ENCODE results near the gene SHISA6.

SHISA6 gene

DNA sequence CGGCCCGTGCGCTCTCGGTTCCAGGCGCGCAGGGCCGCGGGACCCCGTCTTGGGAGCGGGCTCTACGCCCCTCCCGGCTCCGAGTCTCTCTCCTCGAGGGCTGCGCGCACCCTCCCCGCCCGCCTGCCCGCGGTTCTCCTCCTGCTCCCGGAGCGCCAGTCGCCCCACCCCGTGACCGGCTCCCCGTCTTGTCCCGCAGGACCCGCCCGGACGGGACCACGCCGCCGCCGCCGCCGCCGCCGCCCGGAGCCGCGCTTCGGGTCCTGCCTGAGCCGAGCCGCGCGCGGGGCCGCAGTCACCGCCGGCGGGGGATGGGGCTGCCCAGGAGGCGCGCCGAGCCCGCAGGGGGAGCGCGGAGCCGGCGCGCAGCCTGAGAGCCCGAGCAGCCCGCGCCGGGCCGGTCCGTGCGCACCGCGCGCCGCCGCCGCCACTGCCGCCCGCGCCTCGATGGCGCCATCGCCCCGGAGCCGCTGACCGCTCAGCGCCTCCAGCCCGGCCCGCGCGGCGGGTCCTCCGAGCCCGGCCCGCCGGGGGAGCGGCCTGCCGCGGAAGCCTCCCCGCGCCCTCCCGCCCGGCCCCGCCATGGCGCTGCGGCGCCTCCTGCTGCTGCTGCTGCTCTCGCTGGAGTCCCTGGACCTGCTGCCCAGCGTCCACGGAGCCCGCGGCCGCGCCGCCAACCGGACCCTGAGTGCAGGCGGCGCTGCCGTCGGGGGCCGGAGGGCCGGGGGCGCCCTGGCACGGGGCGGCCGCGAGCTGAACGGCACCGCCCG is at the start of gene SHISA6:
SHISA6 (plus strand) TSS at position 373 of the 770 bp plus-strand sequence.
- no peaks in the 10 kb centered on the region for H3K9me3 ChIP-seq (ENCODE audit: severe bottlenecking)
- ATAC-seq (ENCODE audit: low read depth) (no peak), DNase-seq (ENCODE audit: low spot score) (no peak)
- no peak for TF ChIP-seq CTCF (IDR thresholded peaks at IDR 0.05; ENCODE audit: poor library complexity, severe bottlenecking)
- H3K27me3 ChIP-seq (ENCODE audit: insufficient read depth, poor library complexity, severe bottlenecking), result peaks cover 29% of the 10 kb centered on the region
- no peaks in the 10 kb centered on the region for H3K4me1 ChIP-seq (ENCODE audit: insufficient read depth, poor library complexity, severe bottlenecking)
- H3K27ac ChIP-seq (ENCODE audit: poor library complexity, severe bottlenecking), result no peak within 1 kb of the TSS
- no peak within 1 kb of the TSS for H3K4me3 ChIP-seq (ENCODE audit: severe bottlenecking)
- no peaks in the 10 kb centered on the region for H3K36me3 ChIP-seq (ENCODE audit: low read depth)

DNA sequence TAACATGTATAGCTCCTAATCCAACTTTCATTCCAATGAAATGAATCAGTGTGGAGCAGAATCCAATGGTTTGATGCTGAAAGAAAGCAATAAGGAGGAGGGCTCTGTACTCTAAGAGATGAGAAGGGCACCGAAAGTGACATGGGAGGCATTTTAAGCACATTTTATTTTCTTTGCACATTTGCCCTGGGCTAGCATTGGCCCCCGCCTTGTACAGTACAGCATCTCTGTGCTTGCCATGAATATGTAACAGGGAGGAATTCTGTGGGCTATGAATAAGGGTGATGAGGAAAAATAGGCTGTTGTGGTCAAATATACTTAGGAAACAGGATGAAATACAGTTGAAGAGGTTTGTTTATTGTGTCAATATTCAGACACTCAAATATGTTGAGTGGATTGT is 45.2 kb upstream of the SHISA6 start:
- DNase-seq (ENCODE audit: low spot score), result no peak
- H3K9me3 ChIP-seq (ENCODE audit: severe bottlenecking), result no peaks in the 10 kb centered on the region
- no peak overlapping the region for H3K4me3 ChIP-seq (ENCODE audit: severe bottlenecking)
- no peaks in the 10 kb centered on the region for H3K27me3 ChIP-seq (ENCODE audit: insufficient read depth, poor library complexity, severe bottlenecking)
- no peaks in the 10 kb centered on the region for H3K4me1 ChIP-seq (ENCODE audit: insufficient read depth, poor library complexity, severe bottlenecking)
- TF ChIP-seq CTCF (IDR thresholded peaks at IDR 0.05; ENCODE audit: poor library complexity, severe bottlenecking), result no peak
- ATAC-seq (ENCODE audit: low read depth), result no peak
- H3K27ac ChIP-seq (ENCODE audit: poor library complexity, severe bottlenecking), result no peak overlapping the region
- H3K36me3 ChIP-seq (ENCODE audit: low read depth), result no peaks in the 10 kb centered on the region

GRCh38 chr17:11204991-11205390 is 36.0 kb upstream of the SHISA6 start:
- DNase-seq (ENCODE audit: low spot score), result no peak
- H3K36me3 ChIP-seq (ENCODE audit: low read depth), result no peaks in the 10 kb centered on the region
- ATAC-seq (ENCODE audit: low read depth), result no peak
- H3K27me3 ChIP-seq (ENCODE audit: insufficient read depth, poor library complexity, severe bottlenecking), result no peaks in the 10 kb centered on the region
- no peak for TF ChIP-seq CTCF (IDR thresholded peaks at IDR 0.05; ENCODE audit: poor library complexity, severe bottlenecking)
- H3K4me1 ChIP-seq (ENCODE audit: insufficient read depth, poor library complexity, severe bottlenecking), result no peaks in the 10 kb centered on the region
- no peak overlapping the region for H3K27ac ChIP-seq (ENCODE audit: poor library complexity, severe bottlenecking)
- no peaks in the 10 kb centered on the region for H3K9me3 ChIP-seq (ENCODE audit: severe bottlenecking)
- no peak overlapping the region for H3K4me3 ChIP-seq (ENCODE audit: severe bottlenecking)

DNA sequence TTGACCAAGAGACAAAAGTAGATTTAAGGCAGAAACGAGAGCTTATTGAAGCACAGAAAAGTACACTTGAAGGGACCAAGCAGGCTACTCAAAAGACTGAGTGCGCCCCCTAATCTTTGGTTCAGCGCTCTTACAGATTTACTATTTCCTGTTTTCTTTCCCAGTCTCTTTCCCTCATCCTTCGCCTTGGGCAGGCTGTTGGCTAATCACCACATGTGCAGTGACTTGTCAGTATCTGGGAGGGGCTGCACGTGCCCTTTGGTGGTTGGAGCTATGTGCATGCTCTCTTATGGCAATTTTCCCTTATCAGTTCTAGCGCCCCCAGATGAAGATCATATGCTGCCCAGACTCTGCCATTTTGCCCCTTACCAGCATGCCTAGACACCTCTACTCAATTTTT is 35.4 kb upstream of the SHISA6 start:
- ATAC-seq (ENCODE audit: low read depth) (no peak), DNase-seq (ENCODE audit: low spot score) (no peak)
- H3K4me1 ChIP-seq (ENCODE audit: insufficient read depth, poor library complexity, severe bottlenecking), result no peaks in the 10 kb centered on the region
- H3K4me3 ChIP-seq (ENCODE audit: severe bottlenecking), result no peak overlapping the region
- H3K36me3 ChIP-seq (ENCODE audit: low read depth), result no peaks in the 10 kb centered on the region
- TF ChIP-seq CTCF (IDR thresholded peaks at IDR 0.05; ENCODE audit: poor library complexity, severe bottlenecking), result no peak
- no peaks in the 10 kb centered on the region for H3K27me3 ChIP-seq (ENCODE audit: insufficient read depth, poor library complexity, severe bottlenecking)
- no peaks in the 10 kb centered on the region for H3K9me3 ChIP-seq (ENCODE audit: severe bottlenecking)
- no peak overlapping the region for H3K27ac ChIP-seq (ENCODE audit: poor library complexity, severe bottlenecking)

- ATAC-seq (ENCODE audit: low read depth) (no peak), DNase-seq (ENCODE audit: low spot score) (no peak)
- TF ChIP-seq CTCF (IDR thresholded peaks at IDR 0.05; ENCODE audit: poor library complexity, severe bottlenecking), result no peak
- H3K36me3 ChIP-seq (ENCODE audit: low read depth), result no peaks in the 10 kb centered on the region
- no peak overlapping the region for H3K27ac ChIP-seq (ENCODE audit: poor library complexity, severe bottlenecking)
- H3K4me3 ChIP-seq (ENCODE audit: severe bottlenecking), result no peak overlapping the region
- H3K9me3 ChIP-seq (ENCODE audit: severe bottlenecking), result no peaks in the 10 kb centered on the region
- H3K4me1 ChIP-seq (ENCODE audit: insufficient read depth, poor library complexity, severe bottlenecking), result no peaks in the 10 kb centered on the region
- no peaks in the 10 kb centered on the region for H3K27me3 ChIP-seq (ENCODE audit: insufficient read depth, poor library complexity, severe bottlenecking)
Measured at GRCh38 chr17:11209906-11210305, 31.1 kb upstream of the SHISA6 start.
